ENCODE results near the gene HAT1. TPM values are rescaled to one million over a fixed set of nuclear protein-coding genes. Genes with fewer than 3 reads are reported as not detected.

The HAT1 gene
- total and polyA plus RNA-seq, 12 donors, result 6.2 to 45.5 (median 36.6) TPM

DNA sequence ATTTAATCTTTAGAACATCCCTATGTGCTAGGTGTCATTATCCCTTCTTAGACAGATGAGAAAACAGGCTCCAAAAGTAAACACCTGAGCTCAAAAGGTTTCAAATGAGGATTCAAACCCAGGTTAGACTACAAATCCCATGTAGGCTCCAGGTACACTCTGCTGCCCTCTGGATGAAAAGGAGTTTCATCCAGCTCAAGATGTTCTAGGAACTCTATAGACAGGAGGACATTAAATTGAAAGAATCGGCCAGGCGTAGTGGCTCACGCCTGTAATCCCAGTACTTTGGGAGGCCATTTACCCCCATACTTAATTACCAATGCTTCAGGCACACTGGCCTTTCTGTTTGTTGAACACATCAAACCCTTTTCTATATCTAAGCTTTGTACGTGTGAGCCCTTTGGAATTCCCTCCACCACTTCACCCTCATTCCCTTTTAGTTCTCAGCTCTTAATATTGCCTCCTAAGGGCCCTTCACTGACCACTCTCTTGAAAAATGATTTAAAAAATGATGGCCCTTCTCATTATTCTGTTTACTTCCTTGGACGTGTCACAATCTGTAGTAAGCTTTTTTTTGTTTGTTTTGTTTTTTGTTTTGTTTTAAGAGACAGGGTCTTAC lies 38.9 kb upstream of the HAT1 start:
- no peaks in the 10 kb centered on the region for H3K27me3 ChIP-seq
- ATAC-seq (no peak), DNase-seq (no peak)
- H3K4me3 ChIP-seq, result no peak overlapping the region
- intact Hi-C loops (cut with DNase I), result no loop called here
- H3K9me3 ChIP-seq, result no peaks in the 10 kb centered on the region
- no peak for TF ChIP-seq CTCF (IDR thresholded peaks at IDR 0.05)
- H3K4me1 ChIP-seq, result peaks cover 0 to 40% (median 18%) of the 10 kb centered on the region in 9 donors
- peaks cover 0 to 20% (median 0%) of the 10 kb centered on the region in 9 donors for H3K36me3 ChIP-seq
- WGBS, 2 donors, result 90 to 92% methylated on average over 5 of the region's 5 CpGs
- no peak overlapping the region for H3K27ac ChIP-seq

DNA sequence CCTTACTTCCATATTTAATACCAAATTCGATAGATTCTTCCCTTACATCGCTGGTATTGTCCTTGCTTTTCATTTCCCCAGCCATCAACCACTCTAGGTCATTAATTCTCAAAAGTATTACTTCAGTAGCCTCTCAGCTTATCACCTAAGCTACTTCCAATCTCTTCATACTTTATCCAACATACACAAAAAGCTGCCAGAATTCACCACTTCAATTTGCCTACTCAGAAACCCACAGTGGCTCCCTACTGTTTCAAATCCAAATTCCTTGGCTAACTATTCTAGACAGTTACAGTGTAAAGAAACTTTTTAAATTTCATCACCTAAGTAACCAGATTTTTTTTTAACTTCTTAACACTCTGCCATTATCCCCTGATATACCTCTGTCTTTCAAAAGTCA lies 32.9 kb upstream of the HAT1 start:
- TF ChIP-seq CTCF (IDR thresholded peaks at IDR 0.05), result no peak
- ATAC-seq, result no peak
- H3K36me3 ChIP-seq, result peaks cover 0 to 29% (median 0%) of the 10 kb centered on the region in 9 donors
- H3K9me3 ChIP-seq, result no peaks in the 10 kb centered on the region
- H3K4me3 ChIP-seq, result no peak overlapping the region
- DNase-seq, result no peak
- intact Hi-C loops (cut with DNase I), result no loop called here
- 72 to 85% methylated on average over 2 of the region's 2 CpGs for WGBS, 2 donors
- no peaks in the 10 kb centered on the region for H3K27me3 ChIP-seq
- peaks cover 0 to 38% (median 16%) of the 10 kb centered on the region in 9 donors for H3K4me1 ChIP-seq
- no peak overlapping the region for H3K27ac ChIP-seq

- intact Hi-C loops (cut with DNase I), result loop anchor here in 2 of 10 donors (5.0 kb wide), 2 partner anchors 33 to 38 kb away; no protein-coding TSS in a partner anchor
- Histone ChIP-seq H3K36me3 (peaks cover 0 to 24% (median 0%) of the 10 kb centered on the region in 9 donors), H3K4me1 (peaks cover 0 to 42% (median 19%) of the 10 kb centered on the region in 9 donors), H3K27me3 (no peaks in the 10 kb centered on the region), H3K9me3 (no peaks in the 10 kb centered on the region), H3K27ac (no peak overlapping the region), H3K4me3 (no peak overlapping the region)
- ATAC-seq (no peak), DNase-seq (no peak)
- no peak for TF ChIP-seq CTCF (IDR thresholded peaks at IDR 0.05)
- WGBS, 2 donors, result 46 to 62% methylated on average over 1 of the region's 1 CpG
Measured at GRCh38 chr2:171889808-171890207, 32.5 kb upstream of the HAT1 start.

- Histone ChIP-seq H3K27me3 (peaks cover 0 to 1% (median 0%) of the 10 kb centered on the region in 7 donors), H3K9me3 (peaks cover 0 to 2% (median 0%) of the 10 kb centered on the region in 11 donors), H3K4me1 (peaks cover 0 to 45% (median 21%) of the 10 kb centered on the region in 9 donors), H3K36me3 (peaks cover 0 to 20% (median 0%) of the 10 kb centered on the region in 9 donors), H3K27ac (peak overlapping the region; percentile 73 to 95 (median 86)), H3K4me3 (peak overlapping the region; percentile 75 to 95 (median 84))
- WGBS, 2 donors, result 35 to 37% methylated on average over 7 of the region's 7 CpGs
- TF ChIP-seq CTCF (IDR thresholded peaks at IDR 0.05), result peak in 2 of 9 donors; percentile 20 to 28
- ATAC-seq (peak in 5 of 8 donors; percentile 36 to 78 (median 61)), DNase-seq (no peak)
- intact Hi-C loops (cut with DNase I), result loop anchor here in 2 of 10 donors (5.0 kb wide), 2 partner anchors 36 to 41 kb away; no protein-coding TSS in a partner anchor
Measured at GRCh38 chr2:171893196-171893823, 29.0 kb upstream of the HAT1 start.
